Raji (cell line): ENCODE data around the gene FAM53B.

Experiments
- POLR2A ChIP-seq: IDR thresholded peaks from 2 replicates; pipeline ENCODE4 v1.6.1; 2011; ENCODE audit warnings: low read depth, low read length, control low read depth; ENCODE audit not compliant: insufficient read depth

Gene FAM53B

DNA sequence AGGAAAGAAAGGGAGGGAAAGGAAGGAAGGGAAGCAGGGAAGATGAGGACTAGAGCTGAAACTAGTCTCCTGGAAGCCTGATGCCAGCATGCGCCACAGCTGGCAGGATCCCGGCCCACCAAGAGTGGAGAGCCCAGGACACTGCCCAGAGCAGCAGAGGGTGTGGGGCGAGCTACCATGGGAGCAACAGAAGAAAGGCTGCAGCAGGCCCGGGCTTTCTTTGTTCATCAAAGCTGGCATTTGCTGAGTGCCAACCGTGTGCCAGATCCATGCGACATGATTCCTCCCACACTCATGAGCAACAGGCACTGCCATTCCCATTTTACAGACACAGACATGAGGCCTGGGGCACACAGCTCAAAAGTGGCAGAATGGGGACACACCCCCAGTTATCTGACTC, 68.9 kb downstream of the FAM53B start:
- no peak for TF ChIP-seq POLR2A

DNA sequence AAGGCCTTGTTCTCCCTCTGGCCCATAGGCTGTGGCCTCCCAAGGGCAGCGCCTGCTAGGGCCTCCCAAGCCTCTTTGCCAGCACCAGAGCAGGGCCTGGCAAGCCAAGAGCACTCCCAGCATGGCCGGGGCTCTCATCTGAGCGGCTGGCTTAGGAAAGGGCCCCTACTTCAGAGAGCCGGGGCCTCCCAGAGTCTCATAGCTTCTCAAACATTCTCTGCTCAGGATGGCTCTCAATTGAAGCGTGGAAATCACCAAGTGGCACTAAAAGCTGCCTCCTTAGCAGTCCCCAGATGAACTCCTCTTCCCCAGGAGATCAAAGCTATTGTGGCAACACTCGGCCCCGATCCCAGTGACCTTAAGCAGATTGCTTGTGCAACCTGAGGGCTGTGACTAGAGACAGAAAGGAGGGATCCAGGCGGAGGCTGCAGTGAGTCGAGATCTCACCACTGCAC, 69.4 kb downstream of the FAM53B start:
- no peak for TF ChIP-seq POLR2A

DNA sequence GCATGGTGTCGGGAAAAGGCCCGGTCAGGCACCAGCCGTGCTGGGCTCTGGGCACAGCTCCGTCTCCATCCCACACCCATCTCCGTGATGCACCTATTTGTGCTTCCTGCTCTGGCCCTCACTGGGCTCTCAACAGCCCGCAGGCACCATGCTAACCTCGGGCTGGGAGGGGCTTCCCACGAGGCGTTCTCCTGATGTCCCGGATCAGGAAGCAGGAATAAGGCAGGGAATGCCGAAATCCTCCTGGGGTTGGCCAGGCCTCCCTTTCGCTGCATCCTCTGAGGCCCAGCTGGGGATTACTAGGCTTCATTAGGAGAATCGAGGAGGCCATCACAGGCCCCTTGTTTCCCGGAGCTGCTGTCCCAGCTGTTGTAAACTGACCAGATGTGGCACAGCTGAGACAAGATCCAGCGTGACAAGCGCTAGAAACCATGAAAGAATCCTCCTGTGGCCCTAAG, 72.0 kb downstream of the FAM53B start:
- no peak for TF ChIP-seq POLR2A

DNA sequence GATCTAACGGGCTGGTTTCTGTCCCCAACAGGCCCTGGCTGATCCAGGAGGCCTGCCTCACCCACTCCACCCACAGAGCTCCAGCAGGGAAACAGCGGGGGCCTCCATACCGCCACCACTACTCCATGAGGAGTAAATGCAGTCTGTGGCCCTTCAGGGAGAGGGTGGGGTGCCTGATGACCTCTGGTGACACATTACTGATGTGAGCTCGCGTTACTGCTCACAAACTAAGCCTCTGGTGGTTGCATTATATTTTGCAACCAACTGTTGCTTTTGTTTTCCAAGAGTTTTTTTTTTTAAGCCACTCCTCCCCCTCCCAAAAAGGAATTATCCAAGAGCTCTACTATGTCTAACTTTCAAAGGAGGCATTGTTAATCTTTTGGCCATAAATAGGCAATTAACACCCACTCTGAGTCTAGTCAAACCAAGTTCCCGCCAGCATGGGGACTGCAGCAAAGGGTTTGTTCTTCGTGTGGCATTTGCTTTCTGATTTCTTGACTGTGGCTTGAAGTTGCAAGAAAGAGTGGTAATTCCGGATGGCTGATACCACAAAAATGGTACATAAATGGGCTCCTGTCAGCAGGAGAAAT, 72.6 kb downstream of the FAM53B start:
- TF ChIP-seq POLR2A, result no peak

DNA sequence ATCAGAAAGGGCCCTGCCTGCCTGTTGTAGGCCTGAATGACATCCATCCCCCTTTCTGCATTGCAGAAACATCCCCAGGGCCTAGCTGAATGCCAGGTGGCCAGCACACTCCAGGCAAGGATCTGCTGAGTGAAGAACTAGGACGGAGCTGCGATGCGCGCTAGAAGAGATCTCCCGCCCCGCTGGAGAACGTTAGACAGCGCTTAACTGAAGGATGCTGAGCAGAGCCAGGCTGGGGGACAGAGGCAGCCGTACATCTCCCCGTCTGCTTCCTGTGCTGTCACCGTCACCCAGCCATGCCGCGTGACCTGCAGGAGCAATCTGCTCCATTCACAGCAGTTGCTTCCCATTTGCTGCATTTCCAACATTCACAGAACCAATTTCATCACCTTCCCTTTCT, 73.3 kb downstream of the FAM53B start:
- TF ChIP-seq POLR2A, result no peak

DNA sequence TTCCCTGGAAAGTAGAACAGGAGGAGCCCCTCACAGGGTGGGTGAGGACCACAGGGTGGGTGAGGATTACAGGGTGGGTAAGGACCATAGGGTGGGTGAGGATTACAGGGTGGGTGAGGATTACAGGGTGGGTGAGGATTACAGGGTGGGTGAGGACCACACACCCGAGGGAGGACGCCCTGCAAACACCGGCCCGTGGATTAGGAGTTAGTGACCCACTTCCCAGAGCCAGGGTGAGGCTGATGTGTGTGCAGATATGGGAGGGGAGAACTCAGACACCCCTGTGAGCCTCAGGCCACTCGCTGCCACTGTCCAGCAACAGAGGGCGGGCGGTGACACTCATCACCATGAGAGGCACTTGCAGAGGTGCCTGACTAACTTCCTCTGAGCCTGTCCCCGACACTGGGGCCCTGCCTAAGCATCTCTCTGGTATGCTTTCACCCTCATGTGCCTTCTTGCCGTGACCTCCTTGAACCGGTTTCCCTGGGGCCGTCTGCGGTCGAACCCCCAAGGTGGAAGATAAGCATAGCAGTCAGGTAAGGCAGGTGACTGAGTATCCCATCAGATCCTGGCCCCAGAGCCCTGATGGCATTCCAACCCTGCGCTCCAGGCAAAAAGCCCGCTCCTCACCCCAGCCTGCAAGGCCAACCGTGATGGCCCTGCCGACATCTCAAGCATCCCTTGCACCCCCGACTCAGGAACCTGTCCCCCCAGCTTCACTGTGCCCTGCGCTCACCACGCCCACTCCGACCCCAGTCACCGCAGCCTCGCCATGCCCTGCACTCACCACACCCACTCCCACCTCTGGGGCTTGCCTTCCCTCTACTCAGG, 74.1 kb downstream of the FAM53B start:
- TF ChIP-seq POLR2A, result no peak

DNA sequence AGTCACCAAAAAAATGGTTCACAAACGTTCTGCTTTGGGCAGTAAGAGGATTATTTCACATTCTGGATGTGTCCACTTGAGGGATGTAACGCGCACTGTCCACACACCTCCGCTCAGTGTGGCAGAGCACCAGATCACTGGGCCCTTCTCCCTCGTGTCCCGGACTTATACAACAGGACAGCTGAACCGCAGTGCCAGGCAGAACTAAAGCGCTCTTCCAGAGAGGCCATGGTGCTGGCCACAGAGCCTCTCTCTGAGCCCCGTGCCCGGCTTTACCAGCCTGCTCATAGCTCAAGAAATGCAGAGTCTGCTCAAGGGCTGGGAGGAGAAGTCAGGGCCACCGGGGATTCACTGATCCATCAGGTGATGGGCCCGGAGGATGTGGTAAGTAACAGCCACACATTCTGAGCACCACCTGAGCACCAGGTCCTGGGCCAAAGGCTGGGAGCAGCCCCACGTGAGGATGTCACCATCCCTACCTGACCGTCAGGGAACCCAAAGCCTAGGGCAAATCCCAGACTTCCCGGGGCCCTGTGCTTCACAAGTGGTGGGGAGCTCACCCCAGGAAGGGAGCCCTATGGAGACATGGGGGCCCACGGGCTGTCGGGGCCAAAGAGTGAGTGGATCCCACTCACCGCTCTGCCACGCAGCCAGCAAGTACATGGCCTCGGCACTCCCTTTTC, 74.9 kb downstream of the FAM53B start:
- no peak for TF ChIP-seq POLR2A

DNA sequence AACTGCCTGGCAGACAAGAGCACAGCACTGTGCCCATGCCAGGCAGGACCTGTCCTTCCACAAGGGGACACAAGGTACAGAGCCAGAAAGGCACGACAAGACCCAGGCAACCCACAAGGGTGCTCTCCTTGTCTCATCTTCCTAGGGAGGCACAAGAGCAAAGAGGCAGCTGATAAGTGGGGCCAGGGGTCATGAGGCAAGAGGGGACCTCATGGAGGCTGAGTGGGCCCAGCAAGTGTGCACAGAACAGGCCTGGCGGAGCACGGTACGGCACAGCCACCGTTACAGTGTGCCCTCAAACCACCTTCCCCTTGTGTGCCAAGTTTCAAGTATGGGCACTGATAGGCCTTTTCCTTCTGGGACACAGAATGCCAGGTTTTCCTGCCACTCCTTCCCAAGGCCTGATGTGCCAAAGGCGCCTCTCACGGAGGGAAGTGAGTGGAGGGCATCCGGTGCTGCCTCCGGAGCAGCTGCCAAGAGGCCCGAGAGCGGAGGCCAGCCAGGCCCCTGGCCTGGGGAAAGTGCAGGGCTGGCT, 75.6 kb downstream of the FAM53B start:
- TF ChIP-seq POLR2A, result no peak

DNA sequence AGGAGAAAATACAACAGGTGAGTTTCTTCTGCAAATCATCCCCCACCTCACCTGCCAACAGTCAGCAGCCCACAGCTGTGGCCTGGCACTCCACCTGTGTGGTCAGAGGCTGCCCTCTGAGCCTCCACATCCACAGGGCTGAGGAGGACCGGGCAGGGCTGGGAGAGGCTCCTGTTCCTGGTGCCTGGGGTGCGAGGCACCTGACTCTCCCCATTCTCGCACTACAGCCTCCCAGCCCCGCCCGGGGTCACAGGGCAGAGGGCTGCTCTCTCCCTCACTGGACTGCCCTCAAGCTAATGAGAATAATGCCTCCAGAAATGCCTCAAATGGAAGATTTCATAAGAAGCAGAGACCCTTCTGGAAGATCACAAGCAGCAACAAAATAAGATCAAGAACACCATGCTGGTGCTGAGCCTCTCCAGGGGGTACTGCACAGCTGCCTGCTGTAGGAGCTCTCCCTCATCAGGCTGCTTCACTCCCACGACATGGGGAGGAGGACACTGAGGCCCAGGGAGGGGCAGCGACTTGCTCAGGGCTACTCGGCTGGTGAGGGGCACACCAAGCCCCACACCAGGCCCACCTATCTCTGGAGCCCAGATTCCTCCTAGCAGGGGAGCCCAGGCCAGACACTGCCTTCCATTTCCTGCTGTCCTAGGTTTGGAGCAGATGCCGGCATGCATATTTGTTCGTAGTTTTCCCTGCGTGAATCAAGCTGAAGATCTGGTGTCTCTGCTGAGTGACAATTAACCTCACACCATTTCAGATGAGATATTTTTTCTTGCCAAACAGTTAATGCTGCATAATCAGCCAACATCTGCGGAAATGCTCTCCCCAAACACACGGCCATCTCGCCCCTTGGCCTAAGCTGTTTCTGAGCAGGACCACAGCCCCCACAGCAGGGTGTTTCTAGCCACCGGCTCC, 76.5 kb downstream of the FAM53B start:
- TF ChIP-seq POLR2A, result no peak

DNA sequence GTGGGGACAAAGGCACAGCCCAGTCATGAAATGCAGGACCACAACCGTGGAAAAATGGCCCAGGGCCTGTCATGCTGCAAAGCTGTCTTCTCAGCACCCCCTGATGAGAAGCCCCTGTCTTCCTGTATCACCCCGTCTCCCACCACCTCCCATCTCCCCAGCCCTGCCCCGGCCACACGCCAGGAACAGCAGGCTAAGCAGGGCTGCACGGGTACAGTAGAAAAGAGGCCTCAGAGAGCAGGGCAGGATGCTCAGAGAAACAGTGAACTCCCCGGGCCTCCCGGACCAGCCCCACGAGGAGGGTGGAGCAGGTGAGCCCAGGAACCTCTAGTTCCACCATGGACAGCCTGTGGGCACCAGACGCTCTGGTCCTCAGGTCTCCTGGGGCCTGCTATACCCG, 77.7 kb downstream of the FAM53B start:
- TF ChIP-seq POLR2A, result no peak

DNA sequence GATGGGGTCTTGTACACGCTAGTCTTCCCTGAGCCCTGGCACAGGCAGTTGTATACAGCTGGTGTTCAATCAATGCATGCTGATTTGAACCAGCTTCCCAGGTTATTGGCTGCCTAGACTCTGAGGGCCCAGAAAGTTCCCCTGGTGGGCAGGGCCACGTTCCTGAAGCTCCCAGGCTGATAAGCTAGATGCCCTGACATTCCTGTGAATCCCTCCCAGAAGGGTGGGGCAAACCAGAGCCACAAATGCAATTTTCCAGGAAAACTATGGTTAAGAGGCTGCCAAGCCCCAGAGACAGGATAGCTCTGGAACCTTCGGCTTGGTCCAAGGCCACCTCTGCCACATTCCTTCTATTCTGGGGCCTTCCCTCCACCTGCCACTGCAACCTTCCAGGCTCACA, 78.2 kb downstream of the FAM53B start:
- TF ChIP-seq POLR2A, result no peak

DNA sequence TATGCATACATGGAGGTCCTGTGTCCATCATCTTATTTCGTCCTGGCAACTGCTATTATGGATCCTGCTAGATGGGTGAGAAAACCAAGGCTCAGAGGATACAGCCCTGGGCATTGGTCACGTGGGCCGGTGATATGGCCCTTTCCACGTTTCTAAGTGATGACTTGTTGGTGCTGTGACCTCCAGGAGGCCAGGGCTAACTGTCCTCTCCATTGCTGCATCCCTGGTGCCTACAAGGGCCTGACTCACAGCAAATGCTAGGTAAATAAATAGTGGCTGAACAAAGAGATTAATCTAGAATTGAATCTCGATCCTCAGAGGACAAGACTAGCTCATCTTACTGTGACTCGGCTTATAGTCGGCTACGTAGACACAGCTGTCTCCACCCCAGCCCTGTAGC, 78.6 kb downstream of the FAM53B start:
- TF ChIP-seq POLR2A, result no peak

DNA sequence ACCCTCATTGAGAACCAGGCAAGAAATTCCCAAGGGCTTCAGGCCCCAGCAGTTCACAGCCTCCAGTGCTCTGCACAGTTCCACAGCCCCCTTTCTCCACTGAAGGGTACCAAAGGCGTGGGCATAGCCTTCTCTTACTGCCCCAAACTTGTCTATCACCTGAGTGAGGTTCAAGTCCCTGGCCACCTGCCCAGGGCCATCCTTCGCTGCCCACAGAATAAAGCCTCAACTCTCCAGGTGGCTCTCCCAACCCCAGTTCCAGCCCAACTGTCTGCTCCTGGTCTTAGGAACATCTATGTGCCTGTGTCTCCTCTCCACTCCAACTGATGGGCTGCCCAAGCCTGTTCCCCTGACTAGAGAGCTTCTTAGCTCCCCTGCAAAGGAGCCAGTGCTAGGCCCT, 79.1 kb downstream of the FAM53B start:
- TF ChIP-seq POLR2A, result no peak

DNA sequence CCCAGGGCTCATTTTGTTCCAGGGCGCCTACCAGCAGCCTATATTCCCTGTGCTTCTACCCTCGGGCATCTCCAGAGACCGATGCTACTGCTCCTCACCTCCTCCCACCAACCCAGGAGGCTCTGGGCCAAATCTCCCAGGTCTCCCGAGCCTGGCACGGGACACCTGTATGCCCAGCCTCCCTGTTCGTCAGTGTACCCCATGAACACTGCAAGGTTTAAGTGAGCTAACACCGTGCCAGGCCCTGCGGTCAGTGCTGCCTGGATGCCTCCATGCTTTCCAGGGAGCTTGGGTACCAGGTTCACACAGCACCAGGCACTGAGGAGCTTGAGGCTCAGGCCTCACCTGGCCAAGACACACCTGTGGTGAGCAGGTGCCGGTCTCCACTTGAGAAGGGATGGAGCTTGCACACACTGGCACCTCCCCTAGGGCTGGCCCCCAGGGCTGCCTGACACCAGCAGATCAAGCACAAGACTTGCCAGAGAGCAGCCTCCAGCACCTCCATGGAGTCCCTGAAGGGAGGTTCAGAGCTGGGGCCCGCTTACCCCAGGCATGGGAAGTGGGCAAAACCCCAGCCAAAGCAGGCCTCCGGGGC, 80.3 kb downstream of the FAM53B start:
- TF ChIP-seq POLR2A, result no peak
